NT2/D1 (cell line): Measurements from ENCODE around the gene SPACDR.

ENCODE experiments used
- DNase-seq: peaks from one replicate; pipeline ENCODE4 v3.0.0-alpha.2; 2011; ENCODE audit warnings: low read depth, low spot score
- H3K27me3 ChIP-seq: 2 replicates; pipeline ENCODE4 v1.6.0; 2011; ENCODE audit warnings: mild to moderate bottlenecking; ENCODE audit not compliant: insufficient read length, insufficient read depth
- H3K36me3 ChIP-seq: 2 replicates; pipeline ENCODE4 v1.6.1; 2011; ENCODE audit warnings: mild to moderate bottlenecking, low read length, mixed read lengths; ENCODE audit not compliant: insufficient read depth, insufficient read length
- H3K4me1 ChIP-seq: 2 replicates; pipeline ENCODE4 v1.5.1; 2011; ENCODE audit not compliant: insufficient read depth, insufficient read length
- H3K4me3 ChIP-seq: 2 replicates; pipeline ENCODE4 v1.5.1; 2011; ENCODE audit warnings: low read depth; ENCODE audit not compliant: insufficient read length
- H3K9ac ChIP-seq: 2 replicates; pipeline ENCODE4 v1.6.0; 2011; ENCODE audit warnings: low read depth; ENCODE audit not compliant: insufficient read length
- H3K9me3 ChIP-seq: 2 replicates; pipeline ENCODE4 v1.5.1; 2011; ENCODE audit warnings: mild to moderate bottlenecking, low read length; ENCODE audit not compliant: insufficient read depth
- SUZ12 ChIP-seq: IDR thresholded peaks from 2 replicates; pipeline ENCODE4 v1.6.1; 2011; ENCODE audit not compliant: insufficient read length, insufficient read depth; ENCODE audit errors: extremely low read depth
- YY1 ChIP-seq: IDR thresholded peaks from 2 replicates; pipeline ENCODE4 v1.6.1; 2011; ENCODE audit not compliant: insufficient read length, insufficient read depth
- ZNF274 ChIP-seq: IDR thresholded peaks from 2 replicates; pipeline ENCODE4 v1.6.1; 2011; ENCODE audit warnings: mild to moderate bottlenecking, low read depth, low read length

Gene SPACDR

DNA sequence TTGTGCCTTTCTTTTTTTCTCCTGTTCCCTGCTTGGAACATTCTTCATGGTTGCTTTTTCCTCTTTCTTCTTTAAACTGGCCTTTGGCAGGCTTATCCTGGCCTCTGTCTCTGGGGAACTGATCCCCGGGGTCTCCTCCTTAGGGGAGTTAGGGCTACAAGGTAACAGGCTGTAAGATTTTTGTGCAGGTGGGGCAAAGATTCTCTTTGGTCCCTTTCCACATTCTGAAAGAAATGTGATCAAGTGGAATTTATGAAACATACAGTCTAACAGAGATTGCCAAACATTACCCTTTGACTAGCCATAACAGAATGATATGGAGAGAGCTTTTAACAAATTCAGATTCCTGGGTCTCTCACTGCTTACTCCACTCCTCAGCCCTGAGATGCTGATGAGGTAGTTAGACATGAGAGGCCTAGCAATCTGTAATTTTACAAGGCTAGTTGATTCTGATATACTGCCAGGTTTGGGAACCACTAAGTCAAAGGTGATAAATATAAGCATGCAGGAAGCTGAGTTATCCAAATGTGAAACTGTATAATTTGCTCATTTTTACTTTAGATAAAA lies 44.3 kb downstream of the SPACDR start:
- Histone ChIP-seq H3K27me3 (no peaks in the 10 kb centered on the region), H3K9ac (no peak overlapping the region), H3K4me1 (no peaks in the 10 kb centered on the region), H3K4me3 (no peak overlapping the region), H3K36me3 (no peaks in the 10 kb centered on the region), H3K9me3 (no peaks in the 10 kb centered on the region)
- no peak for TF ChIP-seq ZNF274
- TF ChIP-seq YY1 = no peak
- TF ChIP-seq SUZ12 = no peak
- DNase-seq = no peak

DNA sequence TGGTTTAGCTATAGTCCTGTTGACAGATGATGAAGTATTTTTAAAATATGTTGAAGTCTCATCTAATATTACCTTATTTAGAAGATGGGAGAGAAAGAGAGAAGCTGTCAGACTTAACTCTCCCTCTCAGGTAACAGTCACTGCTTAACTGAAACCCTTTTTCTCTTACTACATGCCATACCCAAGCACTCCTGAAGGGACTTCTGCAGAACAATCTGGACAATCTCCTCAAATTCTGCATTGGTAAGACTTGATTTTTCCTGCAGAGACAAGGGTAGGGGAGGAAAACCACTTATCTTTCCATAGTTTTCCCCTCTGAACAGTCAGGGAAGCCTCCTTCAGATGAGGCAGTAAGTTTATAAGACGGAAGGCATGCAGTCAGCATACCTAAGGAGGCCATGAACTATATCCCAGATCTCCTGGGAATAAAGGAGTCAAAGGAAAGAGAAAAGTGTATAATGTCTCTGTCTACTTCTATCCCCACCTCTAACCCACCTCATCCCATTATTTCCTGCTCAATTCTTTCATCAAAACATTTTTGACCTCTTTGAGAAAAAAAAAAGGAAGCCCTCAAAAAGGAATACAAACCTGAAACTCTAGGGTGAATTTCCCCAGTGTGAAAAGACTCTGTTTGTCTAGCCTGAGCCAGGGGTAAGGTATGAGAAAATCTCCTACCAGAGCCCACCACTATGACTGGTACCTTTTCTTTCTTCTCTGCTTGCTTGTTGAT lies 45.0 kb downstream of the SPACDR start:
- H3K27me3 ChIP-seq = no peaks in the 10 kb centered on the region
- H3K4me3 ChIP-seq = no peak overlapping the region
- no peak overlapping the region for H3K9ac ChIP-seq
- no peaks in the 10 kb centered on the region for H3K4me1 ChIP-seq
- no peaks in the 10 kb centered on the region for H3K9me3 ChIP-seq
- TF ChIP-seq ZNF274 = no peak
- TF ChIP-seq SUZ12 = no peak
- TF ChIP-seq YY1 = no peak
- DNase-seq = no peak
- H3K36me3 ChIP-seq = no peaks in the 10 kb centered on the region

DNA sequence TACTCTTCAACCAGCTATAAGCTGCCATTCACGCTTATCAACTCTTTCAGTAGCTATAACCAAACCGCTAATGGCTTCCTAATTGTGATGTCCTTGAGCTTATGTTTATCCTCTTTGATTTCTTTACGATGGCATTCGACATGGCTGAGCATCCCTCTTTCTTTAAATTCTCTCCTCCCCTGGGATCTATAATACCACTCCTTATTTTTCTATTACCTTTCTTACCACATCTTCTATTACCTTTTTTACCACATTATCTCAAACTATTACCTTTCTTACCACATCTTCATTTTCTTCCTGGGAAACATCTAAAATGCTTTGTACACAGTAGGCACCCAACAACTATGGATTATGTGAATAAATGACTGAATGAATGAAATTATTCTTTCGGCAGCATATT lies 48.6 kb downstream of the SPACDR start:
- H3K9ac ChIP-seq = no peak overlapping the region
- no peaks in the 10 kb centered on the region for H3K36me3 ChIP-seq
- DNase-seq = no peak
- TF ChIP-seq YY1 (no peak), SUZ12 (no peak), ZNF274 (no peak)
- no peaks in the 10 kb centered on the region for H3K27me3 ChIP-seq
- no peaks in the 10 kb centered on the region for H3K4me1 ChIP-seq
- no peak overlapping the region for H3K4me3 ChIP-seq
- no peaks in the 10 kb centered on the region for H3K9me3 ChIP-seq

DNA sequence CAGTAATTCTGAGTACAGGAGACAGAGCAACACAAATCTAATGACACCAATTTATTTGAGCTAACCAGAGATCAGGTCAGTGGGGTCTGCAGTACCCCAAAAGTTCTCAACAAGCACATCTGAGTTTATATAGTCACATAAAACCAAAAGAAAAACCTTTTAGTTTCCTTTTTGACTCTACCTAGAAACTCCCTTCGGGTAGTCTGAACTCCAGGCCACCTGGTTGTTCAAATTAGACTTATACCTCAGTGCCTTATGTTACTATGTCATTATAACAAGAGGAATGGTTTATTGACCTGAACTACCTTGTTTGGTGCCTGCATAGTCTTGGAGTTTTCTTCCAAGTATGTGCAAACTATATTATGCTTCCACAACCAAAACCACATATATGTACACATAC lies 50.2 kb downstream of the SPACDR start:
- Histone ChIP-seq H3K4me3 (no peak overlapping the region), H3K9me3 (no peaks in the 10 kb centered on the region), H3K4me1 (no peaks in the 10 kb centered on the region), H3K36me3 (no peaks in the 10 kb centered on the region), H3K27me3 (no peaks in the 10 kb centered on the region), H3K9ac (no peak overlapping the region)
- TF ChIP-seq ZNF274 (no peak), YY1 (no peak), SUZ12 (no peak)
- DNase-seq = no peak

DNA sequence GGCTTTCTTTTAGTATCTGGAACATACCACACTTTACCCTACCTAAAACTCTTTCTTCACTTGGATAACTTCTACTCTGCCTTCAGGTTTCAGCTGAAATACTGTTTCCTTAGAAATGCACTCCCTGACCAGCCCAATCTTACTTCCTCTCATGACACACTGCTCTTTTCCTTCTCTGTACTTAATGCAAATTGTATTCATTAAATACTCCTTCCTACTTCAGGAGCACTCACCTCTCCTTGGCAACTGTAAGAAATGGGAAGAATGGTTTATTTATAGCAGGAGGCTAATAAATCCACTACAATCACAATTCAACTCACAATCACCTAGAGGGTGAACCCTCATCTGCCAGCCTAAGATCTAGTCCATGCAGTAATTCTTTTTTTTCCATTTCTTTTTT lies 50.7 kb downstream of the SPACDR start:
- Histone ChIP-seq H3K36me3 (no peaks in the 10 kb centered on the region), H3K4me3 (no peak overlapping the region), H3K27me3 (no peaks in the 10 kb centered on the region), H3K4me1 (no peaks in the 10 kb centered on the region), H3K9ac (no peak overlapping the region), H3K9me3 (no peaks in the 10 kb centered on the region)
- TF ChIP-seq SUZ12 (no peak), ZNF274 (no peak), YY1 (no peak)
- no peak for DNase-seq

DNA sequence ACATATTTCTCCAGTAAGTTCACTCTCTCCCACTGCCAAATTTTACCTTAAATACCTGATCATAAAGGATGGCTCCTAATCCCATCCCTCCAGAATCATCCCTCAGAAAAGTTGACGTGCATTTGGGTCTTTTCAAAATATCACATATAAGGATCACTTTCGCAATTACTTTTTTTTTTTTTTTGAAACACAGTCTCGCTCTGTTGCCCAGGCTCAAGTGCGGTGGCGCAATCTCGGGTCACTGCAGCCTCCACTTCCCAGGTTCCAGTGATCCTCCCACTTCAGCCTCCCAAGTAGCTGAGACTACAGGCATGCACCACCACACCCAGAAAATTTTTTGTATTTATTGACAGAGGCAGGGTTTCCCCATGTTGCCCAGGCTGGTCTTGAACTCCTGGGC lies 53.0 kb downstream of the SPACDR start:
- H3K9ac ChIP-seq = no peak overlapping the region
- no peaks in the 10 kb centered on the region for H3K9me3 ChIP-seq
- DNase-seq = no peak
- TF ChIP-seq YY1 = no peak
- TF ChIP-seq SUZ12 = no peak
- TF ChIP-seq ZNF274 = no peak
- no peaks in the 10 kb centered on the region for H3K4me1 ChIP-seq
- no peak overlapping the region for H3K4me3 ChIP-seq
- no peaks in the 10 kb centered on the region for H3K36me3 ChIP-seq
- no peaks in the 10 kb centered on the region for H3K27me3 ChIP-seq

DNA sequence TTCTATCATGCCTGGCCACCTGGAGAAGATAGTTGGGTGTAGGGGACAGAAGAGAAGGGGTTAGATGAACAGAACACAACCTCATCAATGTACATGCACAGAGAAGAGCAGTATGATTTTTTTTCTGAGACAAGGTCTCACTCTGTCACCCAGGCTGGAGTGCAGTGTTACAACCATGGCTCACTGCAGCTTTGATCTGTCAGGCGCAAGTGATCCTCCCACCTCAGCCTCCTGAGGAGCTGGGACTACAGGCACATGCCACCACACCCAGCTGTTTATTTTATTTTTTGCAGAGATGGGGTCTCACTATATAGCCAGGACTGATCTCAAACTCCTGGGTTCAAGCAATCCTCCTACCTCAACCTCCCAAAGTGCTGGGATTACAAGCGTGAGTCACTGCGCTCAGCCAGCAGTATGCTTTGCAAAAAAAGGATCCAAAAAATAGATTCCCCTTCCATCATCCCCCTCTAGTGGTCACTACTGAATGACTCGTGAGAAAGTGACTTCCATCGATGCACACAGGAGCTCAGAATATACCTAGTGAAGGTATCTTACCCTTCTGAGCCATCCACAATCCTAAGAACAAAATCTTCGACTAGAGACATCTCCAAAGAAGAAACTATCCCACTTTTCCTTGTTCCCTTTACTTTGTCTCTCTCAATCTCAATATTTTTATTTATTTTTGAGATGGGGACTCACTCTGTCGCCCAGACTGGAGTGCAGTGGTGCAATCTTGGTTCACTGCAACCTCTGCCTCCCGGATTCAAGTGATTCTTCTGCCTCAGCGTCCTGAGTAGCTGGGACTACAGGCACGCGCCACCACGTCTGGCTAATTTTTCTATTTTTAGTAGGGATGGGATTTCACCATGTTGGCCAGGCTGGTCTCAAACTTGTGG lies 56.5 kb downstream of the SPACDR start:
- Histone ChIP-seq H3K27me3 (no peaks in the 10 kb centered on the region), H3K4me3 (no peak overlapping the region), H3K36me3 (no peaks in the 10 kb centered on the region), H3K4me1 (no peaks in the 10 kb centered on the region), H3K9ac (no peak overlapping the region), H3K9me3 (no peaks in the 10 kb centered on the region)
- peak; percentile 75 for DNase-seq
- TF ChIP-seq SUZ12 (no peak), ZNF274 (no peak), YY1 (no peak)
